Glomerular endothelial cell (primary cell): ENCODE measurements around the gene BSDC1. TPM values are rescaled to one million over a fixed set of nuclear protein-coding genes. Genes with fewer than 3 reads are reported as not detected.
"Not testable (repeated sequence)": the region's sequence is repeated elsewhere in the genome, so short reads cannot be mapped to it uniquely, and the experiment has no call there.

Experiments
- DNase-seq: peaks from one replicate; pipeline ENCODE4 v3.0.0-alpha.2; 2011; ENCODE audit warnings: low read depth, low spot score; ENCODE audit errors: extremely low read depth
- total RNA-seq: library from RNA; depleted of rRNA; stranded (reverse); fragments of >200 nt; gene quantifications from 2 replicates; pipeline ENCODE4 v1.2.3, GENCODE V29; 2015

BSDC1 gene
- total RNA-seq, 1 donor from 2014 or later: 117 TPM

- DNase-seq: not testable (repeated sequence)
Measured at GRCh38 chr1:32396524-32396923, 2.3 kb upstream of the BSDC1 start.

- no peak for DNase-seq
Measured at GRCh38 chr1:32394890-32395432, 720 bp upstream of the BSDC1 start.

GRCh38 chr1:32393832-32394140 lies 455 bp downstream of the BSDC1 start:
- DNase-seq: no peak

GRCh38 chr1:32393136-32393535 lies 1.1 kb downstream of the BSDC1 start:
- DNase-seq: no peak

GRCh38 chr1:32392325-32392724 lies 1.9 kb downstream of the BSDC1 start:
- no peak for DNase-seq

GRCh38 chr1:32390904-32391870 lies 3.1 kb downstream of the BSDC1 start:
- DNase-seq: no peak

- no peak for DNase-seq
Measured at GRCh38 chr1:32388641-32389040, 5.6 kb downstream of the BSDC1 start.

- DNase-seq: no peak
Measured at GRCh38 chr1:32386676-32387392, 7.4 kb downstream of the BSDC1 start.

GRCh38 chr1:32380057-32380456 lies 14.2 kb downstream of the BSDC1 start:
- DNase-seq: no peak

GRCh38 chr1:32377541-32378220 lies 16.6 kb downstream of the BSDC1 start:
- DNase-seq: no peak

GRCh38 chr1:32376199-32376598 lies 18.0 kb downstream of the BSDC1 start:
- DNase-seq: no peak

- no peak for DNase-seq
Measured at GRCh38 chr1:32373996-32374592, 20.1 kb downstream of the BSDC1 start.

GRCh38 chr1:32372149-32372756 lies 22.0 kb downstream of the BSDC1 start:
- no peak for DNase-seq

GRCh38 chr1:32367912-32368635 lies 26.2 kb downstream of the BSDC1 start:
- no peak for DNase-seq

- DNase-seq: no peak
Measured at GRCh38 chr1:32365445-32365844, 28.8 kb downstream of the BSDC1 start.

GRCh38 chr1:32364836-32365235 lies 29.4 kb downstream of the BSDC1 start:
- no peak for DNase-seq

- DNase-seq: no peak
Measured at GRCh38 chr1:32363713-32364112, 30.5 kb downstream of the BSDC1 start.

- no peak for DNase-seq
Measured at GRCh38 chr1:32362474-32363313, 31.5 kb downstream of the BSDC1 start, which contains the start of the genes FAM229A and TSSK3. TSS of gene FAM229A (minus strand) at chr1:32362485. CDS start at chr1:32362091, 394 bp downstream. TSS of gene TSSK3 (plus strand) at chr1:32362539. CDS start at chr1:32362702, 163 bp downstream.
